ENCODE data around the gene NAXD.

DNA sequence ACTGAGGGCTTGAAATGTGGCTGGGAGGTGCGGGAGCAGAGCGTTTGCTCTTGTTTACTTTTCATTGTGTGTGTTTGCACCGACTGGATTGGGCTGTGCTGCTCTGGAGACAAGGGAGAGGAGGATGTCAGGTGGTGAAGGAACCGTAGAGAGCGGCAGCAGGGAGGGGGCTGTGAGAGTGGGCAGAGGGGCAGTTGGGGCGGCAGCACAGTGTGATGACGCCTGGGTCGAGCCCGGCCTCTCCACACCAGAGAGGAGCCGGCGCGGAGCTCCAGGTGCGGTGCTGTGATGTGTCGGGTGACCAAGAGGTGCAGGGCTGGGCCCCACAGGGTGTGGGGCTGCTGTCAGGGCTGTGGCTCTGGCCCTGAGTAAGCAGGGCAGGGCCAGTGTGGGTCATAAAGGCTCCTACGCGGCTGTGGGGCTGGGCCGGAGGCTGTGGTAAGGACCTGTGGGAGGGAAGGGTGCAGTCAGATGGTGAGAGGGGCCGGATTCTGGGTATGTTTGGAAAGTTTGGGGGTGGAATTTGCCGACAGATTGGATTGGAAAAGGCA is 10.5 kb downstream of the NAXD start:
- TF ChIP-seq, protein P1, sequence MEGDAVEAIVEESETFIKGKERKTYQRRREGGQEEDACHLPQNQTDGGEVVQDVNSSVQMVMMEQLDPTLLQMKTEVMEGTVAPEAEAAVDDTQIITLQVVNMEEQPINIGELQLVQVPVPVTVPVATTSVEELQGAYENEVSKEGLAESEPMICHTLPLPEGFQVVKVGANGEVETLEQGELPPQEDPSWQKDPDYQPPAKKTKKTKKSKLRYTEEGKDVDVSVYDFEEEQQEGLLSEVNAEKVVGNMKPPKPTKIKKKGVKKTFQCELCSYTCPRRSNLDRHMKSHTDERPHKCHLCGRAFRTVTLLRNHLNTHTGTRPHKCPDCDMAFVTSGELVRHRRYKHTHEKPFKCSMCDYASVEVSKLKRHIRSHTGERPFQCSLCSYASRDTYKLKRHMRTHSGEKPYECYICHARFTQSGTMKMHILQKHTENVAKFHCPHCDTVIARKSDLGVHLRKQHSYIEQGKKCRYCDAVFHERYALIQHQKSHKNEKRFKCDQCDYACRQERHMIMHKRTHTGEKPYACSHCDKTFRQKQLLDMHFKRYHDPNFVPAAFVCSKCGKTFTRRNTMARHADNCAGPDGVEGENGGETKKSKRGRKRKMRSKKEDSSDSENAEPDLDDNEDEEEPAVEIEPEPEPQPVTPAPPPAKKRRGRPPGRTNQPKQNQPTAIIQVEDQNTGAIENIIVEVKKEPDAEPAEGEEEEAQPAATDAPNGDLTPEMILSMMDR (conservative IDR thresholded peaks at IDR 0.05; ENCODE audit: low read depth, low read length) = no peak
- TF ChIP-seq EZH2phosphoT487 (IDR thresholded peaks at IDR 0.05; ENCODE audit: borderline replicate concordance, low read length) = no peak
